ENCODE results near the gene ATP6V1B1.

- TF ChIP-seq CTCF (IDR thresholded peaks at IDR 0.05): no peak
- TF ChIP-seq POLR2A (IDR thresholded peaks at IDR 0.05): no peak
Observed at GRCh38 chr2:70897203-70897976, 38.3 kb upstream of the ATP6V1B1 start.
